Measurements from ENCODE around the gene ZNF888. TPM values are rescaled to one million over a fixed set of nuclear protein-coding genes. Genes with fewer than 3 reads are reported as not detected.
"Not testable (repeated sequence)": the region's sequence is repeated elsewhere in the genome, so short reads cannot be mapped to it uniquely, and the experiment has no call there.

The ZNF888 gene
- polyA plus RNA-seq, 1 donor from 2014 or later, result 0.26 TPM

- no peaks in the 10 kb centered on the region for H3K36me3 ChIP-seq (ENCODE audit: insufficient read depth, low read length)
- H3K9me2 ChIP-seq (ENCODE audit: insufficient read depth, low read length), result no peaks in the 10 kb centered on the region
- H3K27me3 ChIP-seq (ENCODE audit: insufficient read depth, low read depth, low read length), result no peaks in the 10 kb centered on the region
- no peak overlapping the region for H3K9ac ChIP-seq (ENCODE audit: low read length)
- H2AFZ ChIP-seq (ENCODE audit: low read depth, low read length), result no peak overlapping the region
- TF ChIP-seq RAD21 (conservative IDR thresholded peaks at IDR 0.05), result no peak
- no peak for TF ChIP-seq EP300 (conservative IDR thresholded peaks at IDR 0.05; ENCODE audit: poor library complexity, severe bottlenecking)
- no peak for TF ChIP-seq CTCF (IDR thresholded peaks at IDR 0.05; ENCODE audit: poor library complexity, severe bottlenecking)
- no peak for TF ChIP-seq MXI1 (conservative IDR thresholded peaks at IDR 0.05; ENCODE audit: poor library complexity, severe bottlenecking)
- no peak for TF ChIP-seq REST (IDR thresholded peaks at IDR 0.05; ENCODE audit: borderline replicate concordance)
- TF ChIP-seq EZH2 (IDR thresholded peaks at IDR 0.05; ENCODE audit: borderline replicate concordance, insufficient read depth, low read length, poor library complexity, severe bottlenecking), result no peak
- TF ChIP-seq SMC3 (conservative IDR thresholded peaks at IDR 0.05; ENCODE audit: poor library complexity), result no peak
- no peak for TF ChIP-seq TAF1 (IDR thresholded peaks at IDR 0.05; ENCODE audit: low read depth)
- TF ChIP-seq POLR2AphosphoS5 (IDR thresholded peaks at IDR 0.05), result no peak
- H3K4me2 ChIP-seq (ENCODE audit: low read length), result no peak overlapping the region
- no peak overlapping the region for H3K4me3 ChIP-seq (ENCODE audit: low read length)
- no peaks in the 10 kb centered on the region for H4K20me1 ChIP-seq (ENCODE audit: insufficient read depth)
- no peaks in the 10 kb centered on the region for H3K79me2 ChIP-seq (replicated peaks; ENCODE audit: insufficient read depth, low read length)
- no peaks in the 10 kb centered on the region for H3F3A ChIP-seq (ENCODE audit: insufficient read depth, low read length, poor library complexity, severe bottlenecking)
- no peak overlapping the region for H3K27ac ChIP-seq (ENCODE audit: low read length)
- no peaks in the 10 kb centered on the region for H3K9me3 ChIP-seq (ENCODE audit: low read length)
These were observed 12.2 kb upstream of the ZNF888 start for GRCh38 chr19:52935434-52935833.

GRCh38 chr19:52924641-52925040 is 1.4 kb upstream of the ZNF888 start:
- H3K9me2 ChIP-seq (ENCODE audit: insufficient read depth, low read length); H3K27me3 ChIP-seq (ENCODE audit: insufficient read depth, low read depth, low read length); H4K20me1 ChIP-seq (ENCODE audit: insufficient read depth); H2AFZ ChIP-seq (ENCODE audit: low read depth, low read length); H3K9me3 ChIP-seq (ENCODE audit: low read length); H3K79me2 ChIP-seq (replicated peaks; ENCODE audit: insufficient read depth, low read length); H3K9ac ChIP-seq (ENCODE audit: low read length); H3K4me2 ChIP-seq (ENCODE audit: low read length); H3K4me3 ChIP-seq (ENCODE audit: low read length); H3K36me3 ChIP-seq (ENCODE audit: insufficient read depth, low read length); H3F3A ChIP-seq (ENCODE audit: insufficient read depth, low read length, poor library complexity, severe bottlenecking); H3K27ac ChIP-seq (ENCODE audit: low read length): not testable (repeated sequence)

Data from neural cell (in vitro differentiated cells).